Measurements from ENCODE around the gene ARVCF.

The ARVCF gene

GRCh38 chr22:20052309-20053259 lies 36.0 kb upstream of the ARVCF start:
- no peak for DNase-seq (ENCODE audit: low spot score)

- DNase-seq (ENCODE audit: low spot score): no peak
These were observed 35.3 kb upstream of the ARVCF start for GRCh38 chr22:20051927-20052308.

GRCh38 chr22:20046730-20047129 lies 30.1 kb upstream of the ARVCF start:
- DNase-seq (ENCODE audit: low spot score): no peak

GRCh38 chr22:20044495-20045151 lies 28.0 kb upstream of the ARVCF start:
- no peak for DNase-seq (ENCODE audit: low spot score)

- DNase-seq (ENCODE audit: low spot score): no peak
These were observed 27.3 kb upstream of the ARVCF start for GRCh38 chr22:20043997-20044342.

GRCh38 chr22:20043057-20043996 lies 26.7 kb upstream of the ARVCF start:
- no peak for DNase-seq (ENCODE audit: low spot score)

- DNase-seq (ENCODE audit: low spot score): no peak
These were observed 23.9 kb upstream of the ARVCF start for GRCh38 chr22:20040327-20041200.

GRCh38 chr22:20039683-20040325 lies 23.2 kb upstream of the ARVCF start:
- no peak for DNase-seq (ENCODE audit: low spot score)

- no peak for DNase-seq (ENCODE audit: low spot score)
These were observed 22.0 kb upstream of the ARVCF start for GRCh38 chr22:20038574-20038973.

GRCh38 chr22:20037419-20037818 lies 20.8 kb upstream of the ARVCF start:
- DNase-seq (ENCODE audit: low spot score): no peak

GRCh38 chr22:20036535-20037392 lies 20.1 kb upstream of the ARVCF start:
- DNase-seq (ENCODE audit: low spot score): no peak

- DNase-seq (ENCODE audit: low spot score): no peak
These were observed 19.5 kb upstream of the ARVCF start for GRCh38 chr22:20036084-20036482.

- no peak for DNase-seq (ENCODE audit: low spot score)
These were observed 18.9 kb upstream of the ARVCF start for GRCh38 chr22:20035375-20036083.

- no peak for DNase-seq (ENCODE audit: low spot score)
These were observed 17.5 kb upstream of the ARVCF start for GRCh38 chr22:20034143-20034542.

GRCh38 chr22:20033045-20033706 lies 16.6 kb upstream of the ARVCF start:
- peak; percentile 62 for DNase-seq (ENCODE audit: low spot score)

GRCh38 chr22:20032407-20032991 lies 15.9 kb upstream of the ARVCF start:
- DNase-seq (ENCODE audit: low spot score): no peak

- no peak for DNase-seq (ENCODE audit: low spot score)
These were observed 15.2 kb upstream of the ARVCF start for GRCh38 chr22:20031732-20032406.

All from Ammon's horn (tissue), 1 donor.